ENCODE data around the gene CDK14. TPM values are rescaled to one million over a fixed set of nuclear protein-coding genes. Genes with fewer than 3 reads are reported as not detected.
"Not testable (repeated sequence)": the region's sequence is repeated elsewhere in the genome, so short reads cannot be mapped to it uniquely, and the experiment has no call there.

CDK14 gene
- total RNA-seq, 1 experiment from 2014 or later, result 7.5 TPM

DNA sequence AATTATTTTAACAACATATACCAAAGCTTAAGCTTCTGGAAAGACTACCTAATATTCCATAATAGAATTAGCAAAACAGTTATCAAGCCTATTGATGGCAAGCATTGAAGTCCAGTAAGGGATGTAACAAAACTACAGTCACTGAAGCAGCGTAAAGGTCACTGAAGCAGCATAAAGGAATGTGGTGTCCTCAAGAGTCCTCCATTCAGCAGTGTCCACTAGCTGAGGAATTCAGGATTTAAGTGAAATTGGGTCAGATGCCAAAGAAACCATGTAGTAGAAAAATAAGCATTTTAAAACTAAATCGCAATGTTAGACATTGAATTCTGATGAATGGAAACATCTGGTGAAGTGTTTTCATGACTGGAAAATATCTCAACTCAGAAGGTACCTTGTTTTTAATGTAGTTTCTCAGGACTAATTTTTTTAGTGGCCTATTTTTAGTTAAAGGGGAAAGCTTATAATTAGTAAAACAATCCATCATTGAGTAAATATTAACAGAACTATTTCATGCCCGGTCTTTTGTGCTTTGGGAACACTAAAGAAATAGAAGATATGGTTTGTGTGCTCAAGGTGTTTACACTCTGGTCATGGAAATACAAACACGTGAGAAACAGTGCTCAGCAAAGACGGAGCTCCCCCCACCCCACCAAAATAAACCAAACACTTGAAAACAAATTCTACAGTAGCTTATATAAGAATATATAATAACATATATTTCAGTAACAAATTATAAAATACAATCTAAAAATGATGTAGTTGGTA is 121.4 kb downstream of the CDK14 start:
- H3K9me3 ChIP-seq, result no peaks in the 10 kb centered on the region
- no peak overlapping the region for H3K4me3 ChIP-seq
- DNase-seq, result no peak
- H3K27me3 ChIP-seq, result no peaks in the 10 kb centered on the region
- no peaks in the 10 kb centered on the region for H3K36me3 ChIP-seq

DNA sequence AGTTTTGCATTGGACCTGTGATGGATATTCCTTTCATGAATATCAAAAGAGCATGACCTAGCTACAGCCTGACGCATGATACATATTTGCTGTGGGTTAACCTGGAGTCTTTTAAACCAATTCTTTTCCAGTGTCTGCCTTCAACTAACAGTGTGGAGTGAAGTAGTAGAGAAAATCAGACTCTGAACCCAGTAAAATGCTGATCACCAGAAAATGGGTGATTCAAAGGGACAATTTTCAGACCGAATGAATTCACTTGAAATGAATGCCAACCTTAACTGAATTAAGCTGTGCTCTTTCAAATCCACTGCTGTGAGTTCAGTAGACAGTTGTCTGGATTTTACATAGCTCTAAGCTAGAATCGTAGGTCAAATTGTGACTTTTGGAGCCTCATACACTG is 123.0 kb downstream of the CDK14 start:
- no peak overlapping the region for H3K4me3 ChIP-seq
- H3K9me3 ChIP-seq, result no peaks in the 10 kb centered on the region
- no peaks in the 10 kb centered on the region for H3K27me3 ChIP-seq
- DNase-seq, result no peak
- no peaks in the 10 kb centered on the region for H3K36me3 ChIP-seq

DNA sequence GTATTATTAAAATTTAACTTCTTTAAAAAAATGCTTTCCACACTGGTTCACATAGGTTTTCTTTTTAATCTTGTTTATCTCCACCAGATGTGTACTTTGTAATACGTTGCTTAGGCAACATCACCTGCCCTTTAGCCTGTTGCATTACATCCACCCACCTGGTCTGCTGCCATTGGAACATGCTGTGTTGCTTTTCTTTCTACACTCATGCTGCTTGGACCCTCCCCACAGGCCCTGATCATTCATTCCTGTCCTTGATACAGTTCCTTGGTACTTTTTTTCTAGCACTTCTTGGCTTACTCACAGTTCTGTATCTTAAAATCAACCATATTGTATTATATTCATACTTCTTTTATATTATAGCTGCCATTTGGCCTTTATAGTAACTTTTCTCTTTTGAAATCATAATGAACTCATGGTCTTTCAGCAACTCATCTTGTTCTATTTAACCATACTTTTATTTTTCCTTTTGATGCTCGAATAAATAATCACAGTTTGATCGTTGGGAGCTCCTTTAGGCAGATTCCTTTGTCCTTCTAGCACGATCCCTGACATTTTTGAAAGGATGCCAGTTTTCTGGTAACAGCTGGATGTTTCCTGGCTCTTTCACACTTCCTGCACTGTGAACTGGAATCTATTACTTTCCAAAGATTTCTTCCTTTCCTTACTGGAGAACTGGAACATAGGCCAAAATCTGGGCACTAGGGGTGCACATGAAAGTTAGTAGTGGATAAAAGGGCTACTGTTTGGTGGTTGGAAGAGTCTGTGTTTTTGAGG is 125.1 kb downstream of the CDK14 start:
- peak; percentile 15 for DNase-seq
- Histone ChIP-seq H3K9me3 (no peaks in the 10 kb centered on the region), H3K27me3 (no peaks in the 10 kb centered on the region), H3K36me3 (no peaks in the 10 kb centered on the region), H3K4me3 (no peak overlapping the region)

- Histone ChIP-seq H3K4me3 (no peak overlapping the region), H3K9me3 (no peaks in the 10 kb centered on the region), H3K36me3 (no peaks in the 10 kb centered on the region), H3K27me3 (no peaks in the 10 kb centered on the region)
- no peak for DNase-seq
Measured at GRCh38 chr7:90721869-90722431, 125.8 kb downstream of the CDK14 start.

- no peaks in the 10 kb centered on the region for H3K9me3 ChIP-seq
- no peak for DNase-seq
Measured at GRCh38 chr7:90723233-90723632, 127.1 kb downstream of the CDK14 start.

DNA sequence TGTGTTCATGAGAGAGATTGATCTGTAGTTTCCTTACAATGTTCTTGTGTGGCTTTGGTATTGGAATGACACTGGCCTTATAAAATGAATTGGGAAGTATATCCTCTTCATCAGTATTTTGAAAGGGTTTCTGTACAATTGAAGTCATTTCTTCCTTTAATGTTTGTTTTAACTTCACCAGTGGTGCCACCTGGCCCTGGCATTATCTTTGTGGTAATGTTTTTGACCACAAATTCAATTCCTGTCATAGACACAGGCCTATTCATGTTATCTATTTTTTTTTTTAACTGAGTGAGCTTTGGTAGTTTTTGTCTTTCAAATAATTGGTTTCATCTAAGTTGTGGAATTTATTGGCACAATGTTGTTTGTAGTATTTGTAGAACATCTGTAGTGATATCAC is 127.7 kb downstream of the CDK14 start:
- no peak for DNase-seq
- Histone ChIP-seq H3K27me3 (no peaks in the 10 kb centered on the region), H3K36me3 (no peaks in the 10 kb centered on the region), H3K9me3 (no peaks in the 10 kb centered on the region), H3K4me3 (no peak overlapping the region)

More at GRCh38 chr7:90723233-90723632, 127.1 kb downstream of the CDK14 start:
- Histone ChIP-seq H3K27me3 (no peaks in the 10 kb centered on the region), H3K4me3 (no peak overlapping the region), H3K36me3 (no peaks in the 10 kb centered on the region)

DNA sequence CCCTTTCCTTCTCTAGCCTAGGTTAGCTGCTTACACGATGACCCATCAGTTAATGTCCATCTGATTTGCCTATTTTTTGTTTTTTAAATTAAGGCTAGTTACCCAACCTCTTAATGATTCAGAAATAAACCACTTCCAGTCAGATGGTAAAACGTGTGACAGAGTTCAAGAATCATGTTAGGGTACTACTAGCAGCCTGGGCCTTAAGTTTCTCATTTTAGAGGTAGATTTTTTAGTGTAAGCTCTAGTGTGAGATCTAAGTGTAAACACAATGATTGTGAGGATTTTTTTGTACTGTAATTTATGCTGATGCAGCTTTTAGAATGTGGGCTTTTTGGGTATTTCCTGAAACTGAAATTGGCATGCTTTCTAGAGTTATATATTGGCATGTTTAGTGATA is 130.0 kb downstream of the CDK14 start:
- Histone ChIP-seq H3K9me3 (no peaks in the 10 kb centered on the region), H3K4me3 (no peak overlapping the region), H3K27me3 (no peaks in the 10 kb centered on the region), H3K36me3 (no peaks in the 10 kb centered on the region)
- no peak for DNase-seq

DNA sequence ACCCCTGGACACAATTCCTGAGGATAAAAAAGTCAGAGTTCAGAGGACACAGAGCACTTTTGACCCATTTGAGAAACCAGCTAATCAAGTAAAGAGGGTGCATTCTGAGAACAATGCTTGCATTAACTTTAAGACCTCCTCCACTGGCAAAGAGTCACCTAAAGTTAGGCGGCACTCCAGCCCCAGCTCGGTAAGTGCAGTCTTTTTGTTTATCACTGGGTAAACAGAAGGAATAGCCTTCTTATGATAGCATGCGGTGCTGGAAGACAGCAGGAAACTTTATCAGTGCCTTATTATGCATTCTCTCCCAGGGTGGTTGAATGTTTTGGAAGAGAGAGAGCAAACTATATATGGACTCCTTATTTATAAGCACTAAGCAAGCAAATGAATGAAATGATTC is 130.5 kb downstream of the CDK14 start:
- H3K4me3 ChIP-seq, result no peak overlapping the region
- no peaks in the 10 kb centered on the region for H3K36me3 ChIP-seq
- no peaks in the 10 kb centered on the region; the same call in 1 of the 2 replicates for H3K9me3 ChIP-seq
- peak; percentile 69 for DNase-seq
- no peaks in the 10 kb centered on the region for H3K27me3 ChIP-seq

DNA sequence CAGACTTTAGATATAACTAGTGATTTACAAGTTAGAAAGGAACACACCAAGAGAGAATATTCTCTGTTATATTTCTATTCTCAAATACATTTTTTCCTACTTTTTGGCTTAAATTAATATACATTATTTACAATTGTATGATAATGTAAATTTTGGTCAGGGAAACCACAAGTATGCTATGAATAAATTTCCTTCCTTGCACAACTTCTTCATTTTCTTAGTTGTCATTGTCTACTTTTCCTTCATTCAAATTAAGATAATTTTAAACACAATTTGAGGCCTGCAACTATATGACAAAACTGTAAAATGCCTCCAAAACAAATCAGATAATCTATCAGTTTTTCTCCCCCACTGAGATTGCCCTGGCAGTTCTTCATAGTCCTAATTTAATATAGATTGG is 131.3 kb downstream of the CDK14 start:
- Histone ChIP-seq H3K4me3 (no peak overlapping the region), H3K27me3 (no peaks in the 10 kb centered on the region), H3K9me3 (no peaks in the 10 kb centered on the region; the same call in 1 of the 2 replicates), H3K36me3 (no peaks in the 10 kb centered on the region)
- DNase-seq, result no peak

GRCh38 chr7:90728568-90728967 is 132.4 kb downstream of the CDK14 start:
- DNase-seq, result no peak
- no peaks in the 10 kb centered on the region for H3K36me3 ChIP-seq

GRCh38 chr7:90735611-90736280 is 139.6 kb downstream of the CDK14 start:
- not testable (repeated sequence) for DNase-seq, H3K4me3 ChIP-seq, H3K27me3 ChIP-seq, H3K36me3 ChIP-seq, H3K9me3 ChIP-seq

More at GRCh38 chr7:90728568-90728967, 132.4 kb downstream of the CDK14 start:
- Histone ChIP-seq H3K27me3 (no peaks in the 10 kb centered on the region), H3K9me3 (no peaks in the 10 kb centered on the region; the same call in 1 of the 2 replicates), H3K4me3 (no peak overlapping the region)

GRCh38 chr7:90736316-90736715 is 140.2 kb downstream of the CDK14 start:
- H3K9me3 ChIP-seq, result no peaks in the 10 kb centered on the region; the same call in 1 of the 2 replicates
- no peaks in the 10 kb centered on the region for H3K27me3 ChIP-seq
- H3K4me3 ChIP-seq, result no peak overlapping the region
- no peak for DNase-seq
- H3K36me3 ChIP-seq, result no peaks in the 10 kb centered on the region

GRCh38 chr7:90736968-90737939 is 141.1 kb downstream of the CDK14 start:
- no peaks in the 10 kb centered on the region for H3K36me3 ChIP-seq
- no peaks in the 10 kb centered on the region for H3K9me3 ChIP-seq
- no peaks in the 10 kb centered on the region for H3K27me3 ChIP-seq
- DNase-seq, result no peak
- no peak overlapping the region for H3K4me3 ChIP-seq

DNA sequence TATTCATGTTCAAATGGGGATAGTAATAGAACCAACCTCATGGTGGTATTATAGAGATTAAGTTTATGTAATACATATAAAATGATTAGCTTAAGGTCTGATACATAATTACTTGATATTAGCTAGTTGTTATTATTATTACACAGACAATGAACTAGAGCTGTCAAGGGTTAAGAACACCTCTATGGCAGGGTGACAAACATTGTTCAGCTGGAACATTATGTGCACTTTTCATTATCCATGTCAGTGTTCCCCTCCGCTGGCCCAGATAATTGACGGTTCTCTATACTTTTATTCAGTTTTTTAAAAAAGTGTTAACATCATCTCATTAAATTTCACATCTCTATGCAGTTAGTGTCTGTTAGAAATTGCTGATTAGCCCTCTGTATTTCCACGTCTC is 142.1 kb downstream of the CDK14 start:
- no peaks in the 10 kb centered on the region for H3K9me3 ChIP-seq
- H3K27me3 ChIP-seq, result no peaks in the 10 kb centered on the region
- no peak overlapping the region for H3K4me3 ChIP-seq
- H3K36me3 ChIP-seq, result no peaks in the 10 kb centered on the region
- DNase-seq, result no peak

DNA sequence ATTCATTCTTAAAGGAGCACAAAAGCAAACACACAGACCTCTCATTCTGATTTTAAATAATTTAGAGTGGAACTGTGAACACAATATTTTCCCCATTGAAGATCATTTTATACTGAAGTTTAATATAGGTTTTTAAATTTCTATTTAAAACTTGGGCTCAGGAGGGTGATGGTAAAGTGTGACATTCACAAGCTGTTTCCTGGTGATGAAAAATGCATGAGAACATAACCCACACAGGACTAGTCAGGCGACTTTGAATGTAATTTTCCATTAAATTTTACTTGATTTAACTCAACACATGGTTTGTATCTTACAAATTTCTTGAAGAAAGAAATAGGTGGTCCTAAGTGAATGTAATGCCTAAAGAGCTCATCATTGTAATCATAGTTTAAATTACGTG is 143.6 kb downstream of the CDK14 start:
- DNase-seq, result no peak
- H3K27me3 ChIP-seq, result no peaks in the 10 kb centered on the region
- no peaks in the 10 kb centered on the region for H3K9me3 ChIP-seq
- no peaks in the 10 kb centered on the region for H3K36me3 ChIP-seq
- H3K4me3 ChIP-seq, result no peak overlapping the region

- Histone ChIP-seq H3K9me3 (no peaks in the 10 kb centered on the region), H3K4me3 (no peak overlapping the region), H3K27me3 (no peaks in the 10 kb centered on the region), H3K36me3 (no peaks in the 10 kb centered on the region)
- DNase-seq, result no peak
Measured at GRCh38 chr7:90740386-90740785, 144.3 kb downstream of the CDK14 start.
